Astrocyte (in vitro differentiated cells and primary cell): ENCODE results near the gene XYLT1. TPM values are rescaled to one million over a fixed set of nuclear protein-coding genes. Genes with fewer than 3 reads are reported as not detected.

Experiments used
- DNase-seq: peaks from one replicate; pipeline ENCODE4 v3.0.0-alpha.2; 2010; ENCODE audit warnings: low read depth
- FAIRE-seq: peaks from 2 replicates; lab custom pipeline; 2011; peaks lifted over from hg19 to GRCh38; lab: Jason Lieb, UNC
- H2AFZ ChIP-seq: 2 replicates; pipeline ENCODE4 v1.6.0; 2012; ENCODE audit warnings: low read depth, low read length, inconsistent platforms
- H3K27ac ChIP-seq: 2 replicates; pipeline ENCODE4 v1.5.1; 2011; ENCODE audit warnings: low read depth, low read length, inconsistent platforms
- H3K27me3 ChIP-seq: 2 replicates; pipeline ENCODE4 v1.6.0; 2011; ENCODE audit warnings: low read length, inconsistent platforms; ENCODE audit not compliant: insufficient read depth
- H3K36me3 ChIP-seq: 2 replicates; pipeline ENCODE4 v1.5.1; 2011; ENCODE audit warnings: low read length, inconsistent platforms; ENCODE audit not compliant: insufficient read depth
- H3K4me1 ChIP-seq: 2 replicates; pipeline ENCODE4 v1.5.1; 2011; ENCODE audit warnings: low read length, inconsistent platforms; ENCODE audit not compliant: insufficient read depth
- H3K4me2 ChIP-seq: 2 replicates; pipeline ENCODE4 v1.6.0; 2012; ENCODE audit warnings: low read length, inconsistent platforms
- H3K4me3 ChIP-seq: 2 replicates; pipeline ENCODE4 v1.5.1; 2011; ENCODE audit warnings: low read depth, mild to moderate bottlenecking, low read length, inconsistent platforms; ENCODE audit not compliant: insufficient read depth
- H3K79me2 ChIP-seq: 2 replicates; pipeline ENCODE4 v1.6.0; 2012; ENCODE audit warnings: mild to moderate bottlenecking, low read length, inconsistent platforms; ENCODE audit not compliant: insufficient read depth
- H3K9ac ChIP-seq: 2 replicates; pipeline ENCODE4 v1.6.0; 2012; ENCODE audit warnings: mild to moderate bottlenecking, low read length, inconsistent platforms
- H3K9me3 ChIP-seq: 2 replicates; pipeline ENCODE4 v1.5.1; 2012; ENCODE audit warnings: low read depth, mild to moderate bottlenecking, low read length, inconsistent platforms; ENCODE audit not compliant: insufficient read depth
- H4K20me1 ChIP-seq: 2 replicates; pipeline ENCODE4 v1.6.0; 2012; ENCODE audit warnings: low read length, inconsistent platforms; ENCODE audit not compliant: insufficient read depth
- H3K27ac Mint-ChIP-seq: one replicate; pipeline ENCODE4 v1.8.0; 2021; ENCODE audit warnings: mild to moderate bottlenecking, mixed read lengths; ENCODE audit not compliant: unreplicated experiment
- H3K27me3 Mint-ChIP-seq: one replicate; pipeline ENCODE4 v1.8.0; 2021; ENCODE audit warnings: low read depth, mixed read lengths; ENCODE audit not compliant: unreplicated experiment
- H3K36me3 Mint-ChIP-seq: one replicate; pipeline ENCODE4 v1.8.0; 2021; ENCODE audit warnings: low read depth, mixed read lengths; ENCODE audit not compliant: unreplicated experiment
- H3K4me1 Mint-ChIP-seq: one replicate; pipeline ENCODE4 v1.8.0; 2021; ENCODE audit warnings: low read depth, mixed read lengths; ENCODE audit not compliant: unreplicated experiment
- H3K4me3 Mint-ChIP-seq: one replicate; pipeline ENCODE4 v1.8.0; 2021; ENCODE audit warnings: mild to moderate bottlenecking, moderate library complexity, mixed read lengths; ENCODE audit not compliant: unreplicated experiment
- H3K9me3 Mint-ChIP-seq: one replicate; pipeline ENCODE4 v1.8.0; 2021; ENCODE audit warnings: mild to moderate bottlenecking, mixed read lengths; ENCODE audit not compliant: unreplicated experiment
- EZH2 ChIP-seq: IDR thresholded peaks from 2 replicates; pipeline ENCODE4 v1.6.1; 2012; ENCODE audit warnings: mild to moderate bottlenecking, low read length, inconsistent platforms; ENCODE audit not compliant: insufficient read depth
- total RNA-seq: library from RNA; stranded (reverse); gene quantifications from 2 replicates; pipeline ENCODE4 v1.2.1, GENCODE V29; 2021
- TF ChIP-seq, protein P1 (sequence below): IDR thresholded peaks from 2 replicates; pipeline ENCODE4 v1.5.1; 2011; ENCODE audit warnings: low read depth, mild to moderate bottlenecking, inconsistent platforms, low read length, moderate library complexity; ENCODE audit not compliant: insufficient read depth

XYLT1 gene
- total RNA-seq, 1 donor from 2014 or later: 22.9 TPM

DNA sequence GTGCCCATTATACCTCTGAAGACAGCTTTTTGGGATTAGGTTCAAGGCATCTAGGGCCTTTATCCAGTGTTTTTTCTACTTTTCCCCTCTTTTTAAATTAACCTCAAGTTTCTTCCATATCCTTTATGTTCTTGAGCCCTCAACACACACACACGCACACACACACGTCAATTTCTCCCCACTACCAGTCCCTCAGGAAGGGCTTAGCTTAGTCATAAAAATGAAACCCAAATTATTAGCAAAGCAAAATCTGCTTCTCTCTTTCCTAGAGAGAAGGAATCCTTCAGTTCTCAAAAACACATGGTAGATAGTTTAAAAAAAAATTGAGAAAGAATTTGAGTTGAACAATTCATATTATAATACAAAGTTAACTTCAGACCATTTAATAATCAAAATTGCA, 401.1 kb downstream of the XYLT1 start:
- no peak overlapping the region for H3K9ac ChIP-seq
- H4K20me1 ChIP-seq: no peaks in the 10 kb centered on the region
- Mint-ChIP-seq H3K27ac (no peak overlapping the region), H3K4me3 (no peak overlapping the region), H3K4me1 (no peaks in the 10 kb centered on the region), H3K9me3 (no peaks in the 10 kb centered on the region), H3K36me3 (no peaks in the 10 kb centered on the region), H3K27me3 (peaks cover 12% of the 10 kb centered on the region)
- no peak for DNase-seq
- H3K4me2 ChIP-seq: no peak overlapping the region
- H3K36me3 ChIP-seq: no peaks in the 10 kb centered on the region
- H3K4me1 ChIP-seq: no peaks in the 10 kb centered on the region
- no peaks in the 10 kb centered on the region for H3K27me3 ChIP-seq
- H3K27ac ChIP-seq: no peak overlapping the region
- FAIRE-seq: no peak
- no peak overlapping the region for H3K4me3 ChIP-seq
- H3K9me3 ChIP-seq: no peaks in the 10 kb centered on the region
- no peaks in the 10 kb centered on the region for H3K79me2 ChIP-seq
- no peak overlapping the region for H2AFZ ChIP-seq
- TF ChIP-seq, protein P1, sequence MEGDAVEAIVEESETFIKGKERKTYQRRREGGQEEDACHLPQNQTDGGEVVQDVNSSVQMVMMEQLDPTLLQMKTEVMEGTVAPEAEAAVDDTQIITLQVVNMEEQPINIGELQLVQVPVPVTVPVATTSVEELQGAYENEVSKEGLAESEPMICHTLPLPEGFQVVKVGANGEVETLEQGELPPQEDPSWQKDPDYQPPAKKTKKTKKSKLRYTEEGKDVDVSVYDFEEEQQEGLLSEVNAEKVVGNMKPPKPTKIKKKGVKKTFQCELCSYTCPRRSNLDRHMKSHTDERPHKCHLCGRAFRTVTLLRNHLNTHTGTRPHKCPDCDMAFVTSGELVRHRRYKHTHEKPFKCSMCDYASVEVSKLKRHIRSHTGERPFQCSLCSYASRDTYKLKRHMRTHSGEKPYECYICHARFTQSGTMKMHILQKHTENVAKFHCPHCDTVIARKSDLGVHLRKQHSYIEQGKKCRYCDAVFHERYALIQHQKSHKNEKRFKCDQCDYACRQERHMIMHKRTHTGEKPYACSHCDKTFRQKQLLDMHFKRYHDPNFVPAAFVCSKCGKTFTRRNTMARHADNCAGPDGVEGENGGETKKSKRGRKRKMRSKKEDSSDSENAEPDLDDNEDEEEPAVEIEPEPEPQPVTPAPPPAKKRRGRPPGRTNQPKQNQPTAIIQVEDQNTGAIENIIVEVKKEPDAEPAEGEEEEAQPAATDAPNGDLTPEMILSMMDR: no peak
- no peak for TF ChIP-seq EZH2

DNA sequence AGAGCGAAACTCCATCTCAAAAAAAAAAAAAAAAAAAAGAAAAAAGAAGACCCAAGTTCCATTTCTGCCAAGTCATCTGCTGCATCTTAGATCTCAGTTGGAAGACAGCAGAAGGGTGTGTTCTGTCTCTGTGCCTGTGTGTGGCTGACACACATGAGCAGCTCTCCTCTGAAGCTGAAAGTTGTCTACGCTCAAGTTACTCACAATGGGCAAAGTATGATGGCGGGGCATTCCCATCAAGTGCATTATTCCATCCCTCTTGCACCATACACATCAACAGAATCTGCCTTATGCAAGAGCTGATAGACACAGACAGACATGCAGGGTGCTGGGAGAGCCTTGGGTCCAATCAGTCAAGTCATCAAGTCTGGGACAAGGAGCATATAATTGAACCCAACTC, 402.2 kb downstream of the XYLT1 start:
- Histone ChIP-seq H2AFZ (no peak overlapping the region), H3K4me3 (no peak overlapping the region), H3K9me3 (no peaks in the 10 kb centered on the region), H3K9ac (no peak overlapping the region), H3K4me2 (no peak overlapping the region), H3K4me1 (no peaks in the 10 kb centered on the region), H3K27me3 (no peaks in the 10 kb centered on the region), H3K36me3 (no peaks in the 10 kb centered on the region), H3K79me2 (no peaks in the 10 kb centered on the region), H3K27ac (no peak overlapping the region), H4K20me1 (no peaks in the 10 kb centered on the region)
- FAIRE-seq (no peak), DNase-seq (no peak)
- no peak overlapping the region for H3K4me3 Mint-ChIP-seq
- no peaks in the 10 kb centered on the region for H3K9me3 Mint-ChIP-seq
- no peaks in the 10 kb centered on the region for H3K4me1 Mint-ChIP-seq
- H3K27ac Mint-ChIP-seq: no peak overlapping the region
- no peak for TF ChIP-seq EZH2
- TF ChIP-seq, protein P1: no peak
- no peaks in the 10 kb centered on the region for H3K36me3 Mint-ChIP-seq
- peaks cover 16% of the 10 kb centered on the region for H3K27me3 Mint-ChIP-seq

DNA sequence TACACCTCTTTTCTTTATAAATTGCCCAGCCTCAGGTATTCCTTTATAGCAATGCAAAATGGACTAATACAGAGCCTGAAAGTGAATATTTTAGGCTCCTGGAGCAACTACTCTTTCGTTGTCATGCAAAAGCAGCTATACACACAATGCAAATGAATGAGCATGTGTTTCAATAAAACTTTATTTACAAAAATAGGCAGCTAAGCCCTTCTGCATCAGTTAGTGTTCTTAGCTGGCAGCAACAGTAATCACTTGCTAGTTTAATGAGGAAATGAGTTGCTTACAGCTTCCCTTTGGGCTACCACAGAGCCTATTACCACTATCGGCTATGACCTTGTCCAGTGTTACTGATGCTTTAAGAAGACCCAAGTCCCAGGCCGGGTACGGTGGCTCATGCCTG, 402.9 kb downstream of the XYLT1 start:
- no peaks in the 10 kb centered on the region for H3K4me1 Mint-ChIP-seq
- FAIRE-seq: no peak

More for the DNA sequence above, 402.9 kb downstream of the XYLT1 start:
- no peak overlapping the region for H3K4me3 ChIP-seq
- no peak overlapping the region for H3K4me3 Mint-ChIP-seq
- no peaks in the 10 kb centered on the region for H3K36me3 Mint-ChIP-seq
- no peaks in the 10 kb centered on the region for H3K9me3 Mint-ChIP-seq
- no peak overlapping the region for H3K27ac ChIP-seq
- no peak overlapping the region for H3K9ac ChIP-seq
- H2AFZ ChIP-seq: no peak overlapping the region
- H4K20me1 ChIP-seq: no peaks in the 10 kb centered on the region
- H3K27me3 Mint-ChIP-seq: peaks cover 16% of the 10 kb centered on the region
- H3K36me3 ChIP-seq: no peaks in the 10 kb centered on the region
- no peaks in the 10 kb centered on the region for H3K79me2 ChIP-seq
- no peak overlapping the region for H3K27ac Mint-ChIP-seq
- TF ChIP-seq, protein P1: no peak
- no peak for TF ChIP-seq EZH2
- H3K27me3 ChIP-seq: no peaks in the 10 kb centered on the region
- no peak for DNase-seq
- no peak overlapping the region for H3K4me2 ChIP-seq
- H3K9me3 ChIP-seq: no peaks in the 10 kb centered on the region
- no peaks in the 10 kb centered on the region for H3K4me1 ChIP-seq
